GM12864 (cell line): ENCODE results near the gene ITSN1.

ENCODE experiments used
- DNase-seq: peaks from one replicate; pipeline ENCODE4 v3.0.0-alpha.2; 2011; ENCODE audit warnings: low read depth
- H3K4me3 ChIP-seq: 2 replicates; pipeline ENCODE4 v1.5.1; 2011; ENCODE audit warnings: mild to moderate bottlenecking, low read depth, low read length, control low read depth
- TF ChIP-seq, protein P1 (sequence below): IDR thresholded peaks from 2 replicates; pipeline ENCODE4 v1.5.1; 2011; ENCODE audit warnings: low read depth, mild to moderate bottlenecking, moderate library complexity, low read length, control low read depth, inconsistent platforms; ENCODE audit errors: missing control alignments

ITSN1 gene

DNA sequence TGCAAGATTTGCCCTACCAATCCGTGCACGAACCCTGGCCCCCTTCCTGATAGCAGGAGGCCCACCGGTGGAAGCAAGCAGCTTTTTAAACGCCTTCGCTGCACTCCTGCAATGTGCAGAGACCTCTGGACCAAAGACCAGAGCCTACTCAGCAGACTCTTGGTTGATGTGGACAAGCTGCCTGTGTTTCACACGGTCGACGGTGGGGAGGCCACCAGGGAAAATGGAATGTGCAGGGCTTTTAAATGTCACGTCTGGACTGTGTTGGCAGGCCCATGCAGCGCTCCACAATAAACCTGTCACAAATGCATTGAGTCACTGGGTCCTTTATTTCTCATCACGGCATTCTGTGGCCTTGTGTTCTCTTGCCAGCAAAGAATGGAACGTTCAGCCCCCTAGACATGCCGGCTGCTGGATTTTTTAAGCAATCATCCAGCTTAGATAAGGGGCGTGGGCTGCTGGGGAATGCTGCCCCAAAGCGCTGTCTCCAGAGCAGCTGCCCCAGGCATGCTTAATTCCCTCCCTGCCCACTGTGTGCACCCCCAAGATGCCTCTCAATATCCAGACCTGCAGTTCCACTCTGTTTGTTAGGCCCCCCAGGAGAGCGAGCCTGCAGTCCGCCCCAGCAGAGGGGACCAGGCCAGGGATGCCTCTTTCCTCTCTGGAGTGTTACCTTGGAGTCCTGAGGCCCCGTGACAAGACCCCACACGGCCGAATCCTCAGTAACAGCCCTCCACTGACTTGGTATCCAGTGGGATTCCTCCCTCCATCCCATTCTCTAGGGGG, 202.0 kb downstream of the ITSN1 start:
- no peak for DNase-seq
- TF ChIP-seq, protein P1, sequence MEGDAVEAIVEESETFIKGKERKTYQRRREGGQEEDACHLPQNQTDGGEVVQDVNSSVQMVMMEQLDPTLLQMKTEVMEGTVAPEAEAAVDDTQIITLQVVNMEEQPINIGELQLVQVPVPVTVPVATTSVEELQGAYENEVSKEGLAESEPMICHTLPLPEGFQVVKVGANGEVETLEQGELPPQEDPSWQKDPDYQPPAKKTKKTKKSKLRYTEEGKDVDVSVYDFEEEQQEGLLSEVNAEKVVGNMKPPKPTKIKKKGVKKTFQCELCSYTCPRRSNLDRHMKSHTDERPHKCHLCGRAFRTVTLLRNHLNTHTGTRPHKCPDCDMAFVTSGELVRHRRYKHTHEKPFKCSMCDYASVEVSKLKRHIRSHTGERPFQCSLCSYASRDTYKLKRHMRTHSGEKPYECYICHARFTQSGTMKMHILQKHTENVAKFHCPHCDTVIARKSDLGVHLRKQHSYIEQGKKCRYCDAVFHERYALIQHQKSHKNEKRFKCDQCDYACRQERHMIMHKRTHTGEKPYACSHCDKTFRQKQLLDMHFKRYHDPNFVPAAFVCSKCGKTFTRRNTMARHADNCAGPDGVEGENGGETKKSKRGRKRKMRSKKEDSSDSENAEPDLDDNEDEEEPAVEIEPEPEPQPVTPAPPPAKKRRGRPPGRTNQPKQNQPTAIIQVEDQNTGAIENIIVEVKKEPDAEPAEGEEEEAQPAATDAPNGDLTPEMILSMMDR, result no peak
- H3K4me3 ChIP-seq, result no peak overlapping the region

DNA sequence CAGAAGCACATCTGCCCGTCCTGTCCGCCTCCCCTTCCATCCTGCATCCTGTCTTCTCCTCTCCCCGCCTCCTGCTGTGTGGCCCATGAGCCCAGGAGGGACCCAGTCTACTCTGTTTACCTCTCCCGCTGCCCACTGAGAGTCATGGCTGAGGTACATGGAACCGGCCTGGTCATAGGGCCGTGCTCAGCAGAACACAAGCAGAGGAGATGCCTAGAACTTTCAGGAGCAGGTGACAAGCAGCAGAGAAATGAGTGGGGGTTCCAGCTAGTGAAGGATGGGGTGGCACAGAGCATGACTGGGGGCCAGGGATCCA, 202.5 kb downstream of the ITSN1 start:
- TF ChIP-seq, protein P1, result no peak
- no peak for DNase-seq
- no peak overlapping the region for H3K4me3 ChIP-seq

DNA sequence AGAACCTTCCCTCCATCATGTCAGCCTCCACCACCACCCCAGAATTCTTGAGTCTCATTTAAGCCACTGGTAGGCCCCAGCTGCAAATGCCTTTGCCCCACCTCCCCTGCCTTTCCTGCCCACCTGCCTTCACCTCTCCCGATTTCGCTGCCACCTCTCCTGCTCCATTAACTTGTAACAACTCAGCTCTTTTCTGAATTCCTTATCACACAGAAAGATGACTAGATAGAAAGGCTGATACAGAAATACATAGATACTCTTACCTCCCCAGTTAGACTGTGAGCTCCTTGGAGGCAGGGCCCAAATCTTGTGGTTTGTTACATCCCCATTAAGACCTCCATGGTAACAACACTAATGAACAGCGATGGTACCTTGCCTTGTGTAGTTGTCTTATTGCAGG, 203.8 kb downstream of the ITSN1 start:
- TF ChIP-seq, protein P1, result no peak
- H3K4me3 ChIP-seq, result no peak overlapping the region

DNA sequence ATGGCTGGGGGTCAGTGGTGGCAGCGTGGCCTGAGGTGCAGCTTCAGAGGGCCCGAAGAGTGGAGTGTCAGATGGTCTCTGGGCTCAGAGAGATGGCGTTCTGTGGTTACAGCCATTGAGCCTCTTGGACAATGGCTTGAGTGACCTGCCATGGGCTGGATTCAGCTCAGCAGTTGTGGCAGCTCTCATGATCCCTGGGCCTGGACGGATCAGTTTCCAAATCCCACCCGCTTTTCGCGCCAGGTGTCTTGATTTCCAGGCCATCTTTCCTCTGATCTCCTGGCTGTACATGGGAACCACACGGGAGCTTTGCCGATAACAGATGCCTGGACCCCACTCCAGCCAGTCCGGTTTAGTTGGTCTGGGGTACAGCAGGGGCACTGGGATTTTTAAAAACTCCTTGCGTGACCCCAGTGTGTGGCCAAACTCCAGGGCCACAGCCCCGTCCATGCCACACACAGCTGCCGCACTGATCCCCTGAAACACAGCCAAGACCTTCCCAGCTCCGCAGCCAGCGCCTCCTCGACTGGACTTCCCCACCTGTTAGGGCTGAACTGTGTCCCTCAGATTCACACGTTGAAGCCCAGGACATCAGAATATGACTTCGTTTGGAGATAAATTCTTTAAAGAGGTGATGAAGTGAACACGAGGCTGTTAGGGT, 205.4 kb downstream of the ITSN1 start:
- no peak for DNase-seq
- no peak overlapping the region for H3K4me3 ChIP-seq
- TF ChIP-seq, protein P1, result no peak

More for the DNA sequence above, 203.8 kb downstream of the ITSN1 start:
- no peak for DNase-seq

DNA sequence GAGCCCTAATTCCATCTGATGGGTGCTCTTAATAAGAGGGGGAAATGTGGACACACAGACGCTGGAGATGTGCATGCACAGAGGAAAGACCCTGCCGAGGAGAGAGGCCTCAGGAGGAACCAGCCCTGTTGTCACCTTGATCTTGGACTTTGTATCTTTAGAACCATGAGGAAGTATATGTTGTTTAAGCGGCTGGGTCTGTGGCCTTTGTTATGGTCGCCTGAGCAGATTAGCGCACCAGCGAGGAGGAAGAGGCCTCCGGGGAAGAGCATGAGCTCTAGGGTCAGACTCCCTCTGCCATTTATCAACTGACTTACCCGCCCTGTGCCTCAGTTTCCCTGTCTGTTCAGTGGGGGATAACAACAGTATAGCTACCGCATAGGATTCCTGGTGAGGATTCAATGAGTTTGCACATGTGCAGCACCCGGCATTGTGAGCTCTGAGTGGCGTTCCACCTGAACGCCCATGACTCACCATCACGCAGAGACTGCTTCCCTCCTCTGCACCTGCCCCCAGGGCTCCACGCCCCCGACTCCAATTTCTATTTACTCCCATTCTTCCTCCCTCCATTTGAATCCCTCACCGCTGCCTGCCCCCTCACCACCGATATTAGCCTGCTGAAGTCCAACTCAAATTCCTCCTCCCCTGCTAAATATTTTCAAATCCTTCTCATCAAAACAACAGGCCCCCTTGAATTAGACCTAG, 206.1 kb downstream of the ITSN1 start:
- no peak for DNase-seq
- TF ChIP-seq, protein P1, result no peak
- H3K4me3 ChIP-seq, result no peak overlapping the region

DNA sequence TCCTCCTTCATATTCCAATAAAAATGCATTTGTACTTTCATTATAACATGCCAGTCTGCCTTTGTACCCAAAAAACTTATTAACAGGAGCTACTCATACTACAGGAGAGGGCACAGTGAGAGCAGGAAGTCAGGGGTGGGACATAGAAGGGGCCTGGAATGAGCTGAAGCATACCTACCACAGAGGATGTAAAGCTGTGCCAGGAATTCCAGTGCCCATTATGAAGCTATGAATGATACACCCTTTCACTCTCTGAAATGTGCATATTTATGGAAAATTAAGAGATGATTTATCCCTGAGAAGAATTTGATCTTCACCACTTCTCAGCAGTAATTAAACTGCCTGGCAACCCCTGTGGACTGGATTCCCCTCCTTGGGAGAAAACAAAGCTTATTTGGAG, 207.5 kb downstream of the ITSN1 start:
- H3K4me3 ChIP-seq, result no peak overlapping the region
- TF ChIP-seq, protein P1, result no peak
- DNase-seq, result no peak

DNA sequence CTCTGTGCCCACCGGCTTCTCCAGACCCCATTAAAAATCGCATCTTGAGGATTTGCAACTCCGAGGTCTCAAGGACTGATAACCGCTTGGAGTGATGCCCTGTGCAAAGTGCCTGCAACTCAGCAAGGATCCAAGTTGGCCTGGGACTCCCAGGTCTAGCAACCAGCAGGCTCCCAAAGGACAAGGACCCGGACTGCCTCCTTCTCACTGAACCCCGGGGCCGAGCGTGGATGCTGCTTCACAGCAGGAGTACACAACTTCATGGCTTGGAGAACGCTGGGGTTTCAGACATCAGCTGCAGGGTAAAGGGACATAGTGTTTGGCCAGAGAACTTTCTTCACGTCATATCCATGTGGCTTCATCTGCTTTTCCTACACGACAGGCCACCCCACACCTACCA, 208.1 kb downstream of the ITSN1 start:
- TF ChIP-seq, protein P1, result no peak
- DNase-seq, result no peak
- no peak overlapping the region for H3K4me3 ChIP-seq
